Measurements from ENCODE around the gene ZDHHC9.

GRCh38 chrX:129804806-129805205 is 38.9 kb downstream of the ZDHHC9 start:
- TF ChIP-seq POLR2A (IDR thresholded peaks at IDR 0.05), result no peak
- TF ChIP-seq CTCF (IDR thresholded peaks at IDR 0.05), result no peak

Measured in heart left ventricle (tissue), 13 donors.